ENCODE results near the gene FMR1.

DNA sequence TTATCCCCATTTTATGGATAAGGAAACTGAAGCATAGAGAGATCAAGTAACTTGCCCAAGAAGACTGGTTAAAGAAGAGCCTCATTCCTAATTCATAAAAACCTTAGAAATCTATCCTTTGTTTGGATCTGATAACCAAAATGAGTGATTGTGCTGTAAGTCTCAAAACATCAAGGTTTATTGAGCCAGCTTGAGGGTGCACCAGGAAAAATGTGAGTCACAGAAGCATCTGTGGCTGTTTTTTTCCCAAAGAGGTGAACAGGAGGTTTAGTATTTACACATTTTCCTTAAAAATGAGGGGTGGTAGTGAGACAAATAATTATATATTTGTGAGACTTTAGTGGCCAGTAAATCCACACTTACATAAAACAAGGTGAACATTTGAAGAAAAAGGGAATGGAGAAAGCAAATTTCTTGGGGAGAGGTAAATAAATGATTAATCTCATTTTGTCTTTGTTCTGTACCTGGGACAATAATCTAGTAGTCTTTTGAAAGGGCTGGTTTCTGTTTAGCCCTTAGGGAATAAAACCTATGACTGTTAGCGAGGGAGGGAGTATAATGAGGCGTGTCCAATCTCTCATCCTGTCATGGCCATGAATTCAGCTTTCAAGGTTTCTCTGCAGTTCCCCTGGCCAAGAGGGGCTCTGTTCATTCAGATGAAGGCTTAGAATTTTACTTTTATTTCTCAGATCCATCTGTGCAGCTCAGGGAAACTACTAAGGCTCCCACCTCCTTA is 12.2 kb upstream of the FMR1 start:
- TF ChIP-seq, protein P1, sequence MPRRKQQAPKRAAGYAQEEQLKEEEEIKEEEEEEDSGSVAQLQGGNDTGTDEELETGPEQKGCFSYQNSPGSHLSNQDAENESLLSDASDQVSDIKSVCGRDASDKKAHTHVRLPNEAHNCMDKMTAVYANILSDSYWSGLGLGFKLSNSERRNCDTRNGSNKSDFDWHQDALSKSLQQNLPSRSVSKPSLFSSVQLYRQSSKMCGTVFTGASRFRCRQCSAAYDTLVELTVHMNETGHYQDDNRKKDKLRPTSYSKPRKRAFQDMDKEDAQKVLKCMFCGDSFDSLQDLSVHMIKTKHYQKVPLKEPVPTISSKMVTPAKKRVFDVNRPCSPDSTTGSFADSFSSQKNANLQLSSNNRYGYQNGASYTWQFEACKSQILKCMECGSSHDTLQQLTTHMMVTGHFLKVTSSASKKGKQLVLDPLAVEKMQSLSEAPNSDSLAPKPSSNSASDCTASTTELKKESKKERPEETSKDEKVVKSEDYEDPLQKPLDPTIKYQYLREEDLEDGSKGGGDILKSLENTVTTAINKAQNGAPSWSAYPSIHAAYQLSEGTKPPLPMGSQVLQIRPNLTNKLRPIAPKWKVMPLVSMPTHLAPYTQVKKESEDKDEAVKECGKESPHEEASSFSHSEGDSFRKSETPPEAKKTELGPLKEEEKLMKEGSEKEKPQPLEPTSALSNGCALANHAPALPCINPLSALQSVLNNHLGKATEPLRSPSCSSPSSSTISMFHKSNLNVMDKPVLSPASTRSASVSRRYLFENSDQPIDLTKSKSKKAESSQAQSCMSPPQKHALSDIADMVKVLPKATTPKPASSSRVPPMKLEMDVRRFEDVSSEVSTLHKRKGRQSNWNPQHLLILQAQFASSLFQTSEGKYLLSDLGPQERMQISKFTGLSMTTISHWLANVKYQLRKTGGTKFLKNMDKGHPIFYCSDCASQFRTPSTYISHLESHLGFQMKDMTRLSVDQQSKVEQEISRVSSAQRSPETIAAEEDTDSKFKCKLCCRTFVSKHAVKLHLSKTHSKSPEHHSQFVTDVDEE (CRISPR knock-in tag; IDR thresholded peaks at IDR 0.05): no peak
- TF ChIP-seq, protein P2, sequence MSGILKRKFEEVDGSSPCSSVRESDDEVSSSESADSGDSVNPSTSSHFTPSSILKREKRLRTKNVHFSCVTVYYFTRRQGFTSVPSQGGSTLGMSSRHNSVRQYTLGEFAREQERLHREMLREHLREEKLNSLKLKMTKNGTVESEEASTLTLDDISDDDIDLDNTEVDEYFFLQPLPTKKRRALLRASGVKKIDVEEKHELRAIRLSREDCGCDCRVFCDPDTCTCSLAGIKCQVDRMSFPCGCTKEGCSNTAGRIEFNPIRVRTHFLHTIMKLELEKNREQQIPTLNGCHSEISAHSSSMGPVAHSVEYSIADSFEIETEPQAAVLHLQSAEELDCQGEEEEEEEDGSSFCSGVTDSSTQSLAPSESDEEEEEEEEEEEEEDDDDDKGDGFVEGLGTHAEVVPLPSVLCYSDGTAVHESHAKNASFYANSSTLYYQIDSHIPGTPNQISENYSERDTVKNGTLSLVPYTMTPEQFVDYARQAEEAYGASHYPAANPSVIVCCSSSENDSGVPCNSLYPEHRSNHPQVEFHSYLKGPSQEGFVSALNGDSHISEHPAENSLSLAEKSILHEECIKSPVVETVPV (CRISPR knock-in tag; IDR thresholded peaks at IDR 0.05): no peak
- TF ChIP-seq, protein P3, sequence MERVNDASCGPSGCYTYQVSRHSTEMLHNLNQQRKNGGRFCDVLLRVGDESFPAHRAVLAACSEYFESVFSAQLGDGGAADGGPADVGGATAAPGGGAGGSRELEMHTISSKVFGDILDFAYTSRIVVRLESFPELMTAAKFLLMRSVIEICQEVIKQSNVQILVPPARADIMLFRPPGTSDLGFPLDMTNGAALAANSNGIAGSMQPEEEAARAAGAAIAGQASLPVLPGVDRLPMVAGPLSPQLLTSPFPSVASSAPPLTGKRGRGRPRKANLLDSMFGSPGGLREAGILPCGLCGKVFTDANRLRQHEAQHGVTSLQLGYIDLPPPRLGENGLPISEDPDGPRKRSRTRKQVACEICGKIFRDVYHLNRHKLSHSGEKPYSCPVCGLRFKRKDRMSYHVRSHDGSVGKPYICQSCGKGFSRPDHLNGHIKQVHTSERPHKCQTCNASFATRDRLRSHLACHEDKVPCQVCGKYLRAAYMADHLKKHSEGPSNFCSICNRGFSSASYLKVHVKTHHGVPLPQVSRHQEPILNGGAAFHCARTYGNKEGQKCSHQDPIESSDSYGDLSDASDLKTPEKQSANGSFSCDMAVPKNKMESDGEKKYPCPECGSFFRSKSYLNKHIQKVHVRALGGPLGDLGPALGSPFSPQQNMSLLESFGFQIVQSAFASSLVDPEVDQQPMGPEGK (CRISPR knock-in tag; IDR thresholded peaks at IDR 0.05; ENCODE audit: borderline replicate concordance): no peak
- no peak for TF ChIP-seq GLIS3 (CRISPR knock-in tag; IDR thresholded peaks at IDR 0.05)
- TF ChIP-seq ESRRG (CRISPR knock-in tag; IDR thresholded peaks at IDR 0.05): no peak
- TF ChIP-seq SNAI2 (CRISPR knock-in tag; IDR thresholded peaks at IDR 0.05): no peak
- no peak for TF ChIP-seq ZNF8 (CRISPR knock-in tag; IDR thresholded peaks at IDR 0.05)
- TF ChIP-seq ZNF70 (CRISPR knock-in tag; IDR thresholded peaks at IDR 0.05): no peak
- TF ChIP-seq ARNTL (CRISPR knock-in tag; IDR thresholded peaks at IDR 0.05; ENCODE audit: borderline replicate concordance, low read depth): no peak
- no peak for TF ChIP-seq PPARA (CRISPR knock-in tag; IDR thresholded peaks at IDR 0.05; ENCODE audit: borderline replicate concordance)
- no peak for TF ChIP-seq ZNF565 (CRISPR knock-in tag; conservative IDR thresholded peaks at IDR 0.05; ENCODE audit: low read depth)
- no peak for TF ChIP-seq TCF4 (CRISPR knock-in tag; IDR thresholded peaks at IDR 0.05; ENCODE audit: borderline replicate concordance)
- TF ChIP-seq, protein P4, sequence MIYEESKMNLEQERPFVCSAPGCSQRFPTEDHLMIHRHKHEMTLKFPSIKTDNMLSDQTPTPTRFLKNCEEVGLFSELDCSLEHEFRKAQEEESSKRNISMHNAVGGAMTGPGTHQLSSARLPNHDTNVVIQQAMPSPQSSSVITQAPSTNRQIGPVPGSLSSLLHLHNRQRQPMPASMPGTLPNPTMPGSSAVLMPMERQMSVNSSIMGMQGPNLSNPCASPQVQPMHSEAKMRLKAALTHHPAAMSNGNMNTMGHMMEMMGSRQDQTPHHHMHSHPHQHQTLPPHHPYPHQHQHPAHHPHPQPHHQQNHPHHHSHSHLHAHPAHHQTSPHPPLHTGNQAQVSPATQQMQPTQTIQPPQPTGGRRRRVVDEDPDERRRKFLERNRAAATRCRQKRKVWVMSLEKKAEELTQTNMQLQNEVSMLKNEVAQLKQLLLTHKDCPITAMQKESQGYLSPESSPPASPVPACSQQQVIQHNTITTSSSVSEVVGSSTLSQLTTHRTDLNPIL (CRISPR knock-in tag; IDR thresholded peaks at IDR 0.05; ENCODE audit: low read depth): no peak

Measured in SK-N-SH treated with all-trans-retinoic acid at 6 μM for 48 hours (cell line).